ENCODE results near the gene TFPI.
"Not testable (repeated sequence)": the region's sequence is repeated elsewhere in the genome, so short reads cannot be mapped to it uniquely, and the experiment has no call there.

Gene TFPI

GRCh38 chr2:187549193-187549592, 5.0 kb downstream of the TFPI start:
- TF ChIP-seq JUND (IDR thresholded peaks at IDR 0.05; ENCODE audit: low read depth), result no peak
- in situ Hi-C loops (cut with HindIII; ENCODE audit: low pct_unique_long_range_greater_than_20kb, low sequenced_read_pairs), result no loop called here
- no peak for DNase-seq (ENCODE audit: low read depth in 1 of 2, low spot score in 1 of 2)

- in situ Hi-C loops (cut with HindIII; ENCODE audit: low pct_unique_long_range_greater_than_20kb, low sequenced_read_pairs), result no loop called here
- no peak for DNase-seq (ENCODE audit: low read depth in 1 of 2, low spot score in 1 of 2)
- no peak for TF ChIP-seq JUND (IDR thresholded peaks at IDR 0.05; ENCODE audit: low read depth)
These were observed 5.6 kb downstream of the TFPI start for GRCh38 chr2:187548656-187549055.

- no peak for DNase-seq (ENCODE audit: low read depth in 1 of 2, low spot score in 1 of 2)
- in situ Hi-C loops (cut with HindIII; ENCODE audit: low pct_unique_long_range_greater_than_20kb, low sequenced_read_pairs), result no loop called here
- TF ChIP-seq JUND (IDR thresholded peaks at IDR 0.05; ENCODE audit: low read depth), result no peak
These were observed 6.8 kb downstream of the TFPI start for GRCh38 chr2:187547353-187547979.

- DNase-seq (ENCODE audit: low read depth in 1 of 2, low spot score in 1 of 2), result no peak
- no peak for TF ChIP-seq JUND (IDR thresholded peaks at IDR 0.05; ENCODE audit: low read depth)
- in situ Hi-C loops (cut with HindIII; ENCODE audit: low pct_unique_long_range_greater_than_20kb, low sequenced_read_pairs), result no loop called here
These were observed 7.4 kb downstream of the TFPI start for GRCh38 chr2:187546762-187547333.

GRCh38 chr2:187545238-187545751, 8.9 kb downstream of the TFPI start:
- no peak for DNase-seq (ENCODE audit: low read depth in 1 of 2, low spot score in 1 of 2)
- in situ Hi-C loops (cut with HindIII; ENCODE audit: low pct_unique_long_range_greater_than_20kb, low sequenced_read_pairs), result no loop called here
- no peak for TF ChIP-seq JUND (IDR thresholded peaks at IDR 0.05; ENCODE audit: low read depth)

GRCh38 chr2:187544371-187545080, 9.7 kb downstream of the TFPI start:
- in situ Hi-C loops (cut with HindIII; ENCODE audit: low pct_unique_long_range_greater_than_20kb, low sequenced_read_pairs), result no loop called here
- no peak for DNase-seq (ENCODE audit: low read depth in 1 of 2, low spot score in 1 of 2)

GRCh38 chr2:187543488-187543887, 10.7 kb downstream of the TFPI start:
- DNase-seq (ENCODE audit: low read depth in 1 of 2, low spot score in 1 of 2), result no peak
- in situ Hi-C loops (cut with HindIII; ENCODE audit: low pct_unique_long_range_greater_than_20kb, low sequenced_read_pairs), result no loop called here
- TF ChIP-seq JUND (IDR thresholded peaks at IDR 0.05; ENCODE audit: low read depth), result no peak

More at GRCh38 chr2:187544371-187545080, 9.7 kb downstream of the TFPI start:
- no peak for TF ChIP-seq JUND (IDR thresholded peaks at IDR 0.05; ENCODE audit: low read depth)

GRCh38 chr2:187542123-187542522, 12.1 kb downstream of the TFPI start:
- DNase-seq (ENCODE audit: low read depth in 1 of 2, low spot score in 1 of 2), result no peak
- TF ChIP-seq JUND (IDR thresholded peaks at IDR 0.05; ENCODE audit: low read depth), result no peak
- in situ Hi-C loops (cut with HindIII; ENCODE audit: low pct_unique_long_range_greater_than_20kb, low sequenced_read_pairs), result no loop called here

GRCh38 chr2:187541086-187542085, 12.8 kb downstream of the TFPI start:
- no peak for DNase-seq (ENCODE audit: low read depth in 1 of 2, low spot score in 1 of 2)
- in situ Hi-C loops (cut with HindIII; ENCODE audit: low pct_unique_long_range_greater_than_20kb, low sequenced_read_pairs), result no loop called here

GRCh38 chr2:187538222-187538621, 16.0 kb downstream of the TFPI start:
- in situ Hi-C loops (cut with HindIII; ENCODE audit: low pct_unique_long_range_greater_than_20kb, low sequenced_read_pairs); DNase-seq (ENCODE audit: low read depth in 1 of 2, low spot score in 1 of 2): not testable (repeated sequence)

More at GRCh38 chr2:187541086-187542085, 12.8 kb downstream of the TFPI start:
- no peak for TF ChIP-seq JUND (IDR thresholded peaks at IDR 0.05; ENCODE audit: low read depth)

- in situ Hi-C loops (cut with HindIII; ENCODE audit: low pct_unique_long_range_greater_than_20kb, low sequenced_read_pairs), result not testable (repeated sequence)
These were observed 18.9 kb downstream of the TFPI start for GRCh38 chr2:187535381-187535780.

More at GRCh38 chr2:187535381-187535780, 18.9 kb downstream of the TFPI start:
- DNase-seq (ENCODE audit: low read depth in 1 of 2, low spot score in 1 of 2), result not testable (repeated sequence)

All from T47D (cell line).